Measurements from ENCODE around the gene KAT2A. TPM values are rescaled to one million over a fixed set of nuclear protein-coding genes. Genes with fewer than 3 reads are reported as not detected.

The KAT2A gene
- total and polyA plus RNA-seq, 9 of the 15 experiments (the other 6 are each of a cell fraction or from before 2014, with no cell fraction given) = 1.5 to 80.4 (median 31.9) TPM

GRCh38 chr17:42120770-42121769 is at the start of gene KAT2A (continued):
- no peak; the same call in 1 of the 2 replicates for TF ChIP-seq REST (IDR thresholded peaks at IDR 0.05; ENCODE audit: borderline replicate concordance)
- TF ChIP-seq REST (CRISPR knock-in tag; IDR thresholded peaks at IDR 0.05; ENCODE audit: low read depth) = no peak
- no peak for TF ChIP-seq RUNX1 (IDR thresholded peaks at IDR 0.05; ENCODE audit: low read depth)
- no peak for TF ChIP-seq ZNF785 (CRISPR knock-in tag; IDR thresholded peaks at IDR 0.05)
- no peak for TF ChIP-seq TRIM28 (IDR thresholded peaks at IDR 0.05)
- TF ChIP-seq ZNF253 (CRISPR knock-in tag; conservative IDR thresholded peaks at IDR 0.05) = no peak
- TF ChIP-seq MTA2 (IDR thresholded peaks at IDR 0.05; ENCODE audit: low read depth) = no peak
- peak; percentile 37 for TF ChIP-seq PHF20 (IDR thresholded peaks at IDR 0.05; ENCODE audit: partially characterized antibody)
- no peak for TF ChIP-seq BCLAF1 (IDR thresholded peaks at IDR 0.05; ENCODE audit: borderline replicate concordance in 1 of 2, control insufficient read depth in 1 of 2, low read depth in 2 of 2, low read length in 1 of 2)
- no peak for TF ChIP-seq HDGF (IDR thresholded peaks at IDR 0.05)
- no peak for TF ChIP-seq ZNF507 (tag; conservative IDR thresholded peaks at IDR 0.05)
- TF ChIP-seq EGR1 (conservative IDR thresholded peaks at IDR 0.05) = peak; percentile 67
- TF ChIP-seq CREB1 (IDR thresholded peaks at IDR 0.05) = 0 out of 2 replicates have a peak, but pooled peaks have one; percentile 3
- TF ChIP-seq CREB1 (CRISPR knock-in tag; IDR thresholded peaks at IDR 0.05) = no peak
- TF ChIP-seq TSC22D4 (tag; IDR thresholded peaks at IDR 0.05) = no peak
- peak; percentile 76 for TF ChIP-seq MEIS2 (IDR thresholded peaks at IDR 0.05; ENCODE audit: partially characterized antibody)
- TF ChIP-seq CBFA2T3 (IDR thresholded peaks at IDR 0.05) = no peak
- TF ChIP-seq KLF6 (CRISPR knock-in tag; IDR thresholded peaks at IDR 0.05; ENCODE audit: borderline replicate concordance) = no peak
- TF ChIP-seq NFRKB (IDR thresholded peaks at IDR 0.05; ENCODE audit: low read depth) = no peak
